Loucy (cell line): ENCODE measurements around the gene ERCC6L.

ENCODE experiments used
- H2AFZ ChIP-seq: fragments of 200-600 bp; sonication (generic); 2 replicates; pipeline ENCODE4 v1.6.0; 2016; ENCODE audit warnings: antibody characterized with exemption, mild to moderate bottlenecking, low read length, moderate library complexity
- H3F3A ChIP-seq: fragments of 200-600 bp; 2 replicates; pipeline ENCODE4 v1.6.0; 2016; ENCODE audit warnings: antibody characterized with exemption, low read depth, mild to moderate bottlenecking
- H3K27me3 ChIP-seq: fragments of 200-600 bp; sonication (generic); 2 replicates; pipeline ENCODE4 v1.6.1; 2014; ENCODE audit warnings: low read length, mild to moderate bottlenecking; ENCODE audit not compliant: insufficient read depth, poor library complexity, severe bottlenecking
- H3K36me3 ChIP-seq: fragments of 200-600 bp; sonication (generic); 2 replicates; pipeline ENCODE4 v1.6.1; 2016; ENCODE audit warnings: low read length; ENCODE audit not compliant: insufficient read depth
- H3K4me1 ChIP-seq: fragments of 200-600 bp; sonication (generic); 2 replicates; pipeline ENCODE4 v1.5.1; 2014; ENCODE audit warnings: low read length, mild to moderate bottlenecking; ENCODE audit not compliant: insufficient read depth, poor library complexity, severe bottlenecking
- H3K4me2 ChIP-seq: fragments of 200-600 bp; sonication (generic); 2 replicates; pipeline ENCODE4 v1.6.0; 2014; ENCODE audit warnings: antibody characterized with exemption, low read length, low read depth, mild to moderate bottlenecking; ENCODE audit not compliant: poor library complexity, severe bottlenecking
- H3K4me3 ChIP-seq: fragments of 200-600 bp; sonication (generic); 2 replicates; pipeline ENCODE4 v1.5.1; 2014; ENCODE audit warnings: low read length, mild to moderate bottlenecking, mixed read lengths; ENCODE audit not compliant: poor library complexity, severe bottlenecking
- H3K79me2 ChIP-seq: fragments of 200-600 bp; sonication (generic); 2 replicates; pipeline ENCODE4 v1.6.1; 2014; ENCODE audit warnings: low read length; ENCODE audit not compliant: insufficient read depth
- H3K9ac ChIP-seq: fragments of 200-600 bp; sonication (generic); 2 replicates; pipeline ENCODE4 v1.6.0; 2014; ENCODE audit warnings: mild to moderate bottlenecking, low read depth, low read length, moderate library complexity; ENCODE audit not compliant: poor library complexity, severe bottlenecking
- H3K9me2 ChIP-seq: fragments of 200-600 bp; sonication (generic); replicated peaks from 2 replicates; pipeline ENCODE4 v1.6.1; 2016; ENCODE audit warnings: low read depth, low read length, mixed read lengths
- H3K9me3 ChIP-seq: fragments of 200-600 bp; sonication (generic); 2 replicates; pipeline ENCODE4 v1.6.1; 2014; ENCODE audit warnings: mild to moderate bottlenecking, antibody characterized with exemption, low read length, low read depth; ENCODE audit not compliant: insufficient read depth
- H4K20me1 ChIP-seq: fragments of 200-600 bp; sonication (generic); 2 replicates; pipeline ENCODE4 v1.6.0; 2014; ENCODE audit warnings: antibody characterized with exemption, low read length, mild to moderate bottlenecking; ENCODE audit not compliant: insufficient read depth, poor library complexity, severe bottlenecking
- CTCF ChIP-seq: fragments of 200-600 bp; sonication (generic); conservative IDR thresholded peaks from 2 replicates; pipeline ENCODE4 v1.5.1; 2014; ENCODE audit warnings: mild to moderate bottlenecking, antibody characterized with exemption, low read length
- EZH2phosphoT487 ChIP-seq: fragments of 200-600 bp; IDR thresholded peaks from 2 replicates; pipeline ENCODE4 v1.6.1; 2018; ENCODE audit warnings: antibody characterized with exemption, mild to moderate bottlenecking, moderate library complexity, borderline replicate concordance

The ERCC6L gene

GRCh38 chrX:72271091-72271788, 32.4 kb upstream of the ERCC6L start:
- Histone ChIP-seq H3K36me3 (peaks cover 66% of the 10 kb centered on the region; the same call in 1 of the 2 replicates), H4K20me1 (peaks cover 60% of the 10 kb centered on the region), H3K9me3 (no peaks in the 10 kb centered on the region), H3K9me2 (no peaks in the 10 kb centered on the region), H2AFZ (no peak overlapping the region), H3K79me2 (peaks cover 55% of the 10 kb centered on the region), H3K4me2 (peak overlapping the region; percentile 96), H3K27me3 (no peaks in the 10 kb centered on the region), H3K4me1 (peaks cover 27% of the 10 kb centered on the region), H3K4me3 (peak overlapping the region; percentile 35), H3F3A (no peaks in the 10 kb centered on the region; the same call in 1 of the 2 replicates), H3K9ac (no peak overlapping the region)
- TF ChIP-seq CTCF (no peak), EZH2phosphoT487 (no peak)

GRCh38 chrX:72270316-72270866, 31.6 kb upstream of the ERCC6L start:
- peaks cover 23% of the 10 kb centered on the region for H3K4me1 ChIP-seq
- no peaks in the 10 kb centered on the region; the same call in 1 of the 2 replicates for H3F3A ChIP-seq
- peak overlapping the region; percentile 40 for H3K4me2 ChIP-seq
- no peak overlapping the region for H3K4me3 ChIP-seq
- peaks cover 64% of the 10 kb centered on the region; the same call in 1 of the 2 replicates for H3K36me3 ChIP-seq
- H3K27me3 ChIP-seq: no peaks in the 10 kb centered on the region
- no peak overlapping the region for H3K9ac ChIP-seq
- H3K79me2 ChIP-seq: peaks cover 46% of the 10 kb centered on the region
- H3K9me2 ChIP-seq: no peaks in the 10 kb centered on the region
- peaks cover 52% of the 10 kb centered on the region for H4K20me1 ChIP-seq
- no peaks in the 10 kb centered on the region for H3K9me3 ChIP-seq
- no peak overlapping the region for H2AFZ ChIP-seq
- TF ChIP-seq CTCF (no peak), EZH2phosphoT487 (no peak)

GRCh38 chrX:72269671-72270251, 30.9 kb upstream of the ERCC6L start:
- Histone ChIP-seq H3K4me3 (no peak overlapping the region), H3K36me3 (peaks cover 57% of the 10 kb centered on the region; the same call in 1 of the 2 replicates), H4K20me1 (peaks cover 46% of the 10 kb centered on the region), H3K4me1 (peaks cover 23% of the 10 kb centered on the region), H3K27me3 (no peaks in the 10 kb centered on the region), H3K9me3 (no peaks in the 10 kb centered on the region), H3K4me2 (peak overlapping the region; percentile 40), H2AFZ (no peak overlapping the region), H3F3A (no peaks in the 10 kb centered on the region; the same call in 1 of the 2 replicates), H3K9me2 (no peaks in the 10 kb centered on the region), H3K9ac (no peak overlapping the region), H3K79me2 (peaks cover 40% of the 10 kb centered on the region)
- TF ChIP-seq EZH2phosphoT487: no peak
